GM18499 (cell line): ENCODE data around the gene SLC4A5.
"Not testable (repeated sequence)": the region's sequence is repeated elsewhere in the genome, so short reads cannot be mapped to it uniquely, and the experiment has no call there.

ENCODE experiments used
- ATAC-seq: cut with Tn5 transposase; IDR thresholded peaks from one replicate; pipeline ENCODE4 v1.9.1; 2021; ENCODE audit warnings: moderate number of reproducible peaks; ENCODE audit not compliant: insufficient read depth, unreplicated experiment

The SLC4A5 gene

GRCh38 chr2:74212702-74213410 is 130.4 kb downstream of the SLC4A5 start:
- no peak for ATAC-seq

GRCh38 chr2:74206180-74206688 is 137.0 kb downstream of the SLC4A5 start:
- no peak for ATAC-seq

GRCh38 chr2:74205596-74205995 is 137.6 kb downstream of the SLC4A5 start:
- ATAC-seq, result no peak

- ATAC-seq, result no peak
These were observed 138.1 kb downstream of the SLC4A5 start for GRCh38 chr2:74205113-74205512.

- ATAC-seq, result no peak
These were observed 138.8 kb downstream of the SLC4A5 start for GRCh38 chr2:74204436-74204835.

- no peak for ATAC-seq
These were observed 141.6 kb downstream of the SLC4A5 start for GRCh38 chr2:74201596-74201995.

- no peak for ATAC-seq
These were observed 142.0 kb downstream of the SLC4A5 start for GRCh38 chr2:74201196-74201595.

GRCh38 chr2:74199871-74200305 is 143.3 kb downstream of the SLC4A5 start:
- no peak for ATAC-seq

- no peak for ATAC-seq
These were observed 143.9 kb downstream of the SLC4A5 start for GRCh38 chr2:74199275-74199701.

- peak; percentile 81 for ATAC-seq
These were observed 144.5 kb downstream of the SLC4A5 start, which contains the start of gene MTHFD2 for GRCh38 chr2:74198461-74199274. Gene MTHFD2, plus strand, starts transcription at chr2:74198615. Its CDS starts 27 bp downstream, at chr2:74198642.

GRCh38 chr2:74198023-74198460 is 145.2 kb downstream of the SLC4A5 start:
- ATAC-seq, result no peak

- no peak for ATAC-seq
These were observed 146.2 kb downstream of the SLC4A5 start for GRCh38 chr2:74197049-74197448.

- ATAC-seq, result no peak
These were observed 148.4 kb downstream of the SLC4A5 start for GRCh38 chr2:74194799-74195198.

- no peak for ATAC-seq
These were observed 151.4 kb downstream of the SLC4A5 start for GRCh38 chr2:74191596-74192380.

GRCh38 chr2:74188696-74189095 is 154.5 kb downstream of the SLC4A5 start:
- no peak for ATAC-seq

GRCh38 chr2:74188018-74188601 is 155.1 kb downstream of the SLC4A5 start:
- ATAC-seq, result no peak

- ATAC-seq, result not testable (repeated sequence)
These were observed 156.5 kb downstream of the SLC4A5 start for GRCh38 chr2:74186706-74187105.

- peak; percentile 63 for ATAC-seq
These were observed 157.2 kb downstream of the SLC4A5 start for GRCh38 chr2:74186038-74186437.

GRCh38 chr2:74183878-74184277 is 159.3 kb downstream of the SLC4A5 start:
- ATAC-seq, result no peak

GRCh38 chr2:74181739-74182138 is 161.5 kb downstream of the SLC4A5 start:
- ATAC-seq, result no peak
